ENCODE data around the gene MRPL2.
A peak's percentile ranks its signal among the peaks of the same experiment; 100 is the strongest.

Gene MRPL2

DNA sequence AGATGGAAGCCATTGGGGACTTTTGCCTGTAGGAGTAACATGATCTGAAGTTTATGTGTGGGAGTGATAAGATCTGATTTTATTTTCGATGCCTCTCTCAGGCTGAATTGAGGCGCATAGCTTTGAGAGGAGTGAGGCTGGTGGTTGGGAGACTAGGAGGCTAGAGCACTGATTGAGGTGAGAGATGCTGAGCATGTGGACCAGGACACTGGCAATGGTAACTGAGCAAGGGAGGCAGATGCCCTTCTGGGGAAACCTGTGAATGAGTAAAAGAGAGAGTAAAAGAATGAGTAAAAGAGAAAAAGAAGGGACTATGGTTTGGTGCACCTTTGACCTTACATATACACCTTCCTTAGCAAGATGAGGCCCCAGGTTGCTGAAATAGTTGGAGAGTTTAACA lies 34.8 kb downstream of the MRPL2 start:
- DNase-seq (ENCODE audit: insufficient read length, low spot score) (no peak), FAIRE-seq (no peak)

DNA sequence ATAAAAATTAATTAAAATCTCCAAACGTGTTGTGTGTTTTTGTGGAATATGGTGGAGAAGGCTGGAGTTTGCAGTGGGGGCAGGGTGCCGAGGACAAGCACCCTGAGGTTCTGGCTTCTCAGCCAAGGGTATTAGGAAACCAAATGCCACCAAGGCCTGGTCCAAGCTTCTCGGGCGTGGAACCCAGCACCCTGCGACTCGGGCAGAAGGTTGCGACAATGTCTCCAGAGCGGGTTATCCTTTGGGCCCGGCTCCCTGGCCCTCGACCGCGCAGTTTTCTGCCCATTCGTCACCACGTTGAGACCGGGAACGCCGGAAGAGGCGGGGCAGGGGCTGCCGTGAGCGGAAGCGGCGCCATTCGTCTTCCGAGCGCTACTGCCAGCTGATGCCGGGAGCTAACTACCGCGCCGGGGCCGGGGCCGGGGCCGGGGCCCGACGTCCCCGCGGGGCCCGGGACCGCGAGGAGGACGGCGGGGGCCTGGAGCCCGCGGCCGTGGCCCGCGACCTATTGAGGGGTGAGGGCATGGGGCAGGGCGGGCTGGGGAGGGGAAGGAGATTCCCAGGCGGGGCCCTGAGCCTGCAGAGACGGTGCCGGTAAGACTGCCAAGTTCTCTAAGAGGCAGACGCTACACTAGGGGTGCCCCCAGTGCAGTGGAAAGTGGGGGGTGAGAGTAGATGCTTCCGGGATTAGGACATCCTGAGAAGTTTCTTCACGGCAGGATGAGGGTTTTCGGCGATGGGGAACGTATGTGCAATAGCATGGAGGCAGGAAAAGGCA lies 37.8 kb downstream of the MRPL2 start, which contains the start of gene RRP36:
Gene RRP36, plus strand, starts transcription at position 354 of the 778 bp plus-strand sequence. Its CDS starts 32 bp downstream, at position 386.
- FAIRE-seq (peak; percentile 49), DNase-seq (ENCODE audit: insufficient read length, low spot score) (peak; percentile 82)

DNA sequence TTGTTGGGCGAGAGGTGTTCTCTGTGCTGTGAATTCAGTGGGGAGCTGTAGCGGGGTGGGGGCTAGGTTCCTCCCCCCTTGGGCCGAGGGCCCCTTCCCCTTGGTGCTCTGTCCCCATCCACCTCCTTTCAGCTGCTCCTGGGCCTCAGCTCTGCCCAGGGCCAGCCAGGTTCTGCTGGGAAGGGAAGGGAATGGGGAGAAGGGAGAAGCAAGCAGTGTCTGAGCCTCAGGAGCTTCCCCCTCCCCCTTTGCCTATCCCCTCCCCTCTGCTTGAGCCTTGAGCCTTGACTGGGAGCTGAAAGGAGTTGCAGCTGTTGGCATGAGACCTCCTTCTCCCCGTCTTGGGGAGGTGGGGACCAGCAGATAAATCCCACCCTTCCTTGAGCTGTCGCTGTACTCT lies 38.4 kb downstream of the MRPL2 start:
- DNase-seq (ENCODE audit: insufficient read length, low spot score) (no peak), FAIRE-seq (no peak)

DNA sequence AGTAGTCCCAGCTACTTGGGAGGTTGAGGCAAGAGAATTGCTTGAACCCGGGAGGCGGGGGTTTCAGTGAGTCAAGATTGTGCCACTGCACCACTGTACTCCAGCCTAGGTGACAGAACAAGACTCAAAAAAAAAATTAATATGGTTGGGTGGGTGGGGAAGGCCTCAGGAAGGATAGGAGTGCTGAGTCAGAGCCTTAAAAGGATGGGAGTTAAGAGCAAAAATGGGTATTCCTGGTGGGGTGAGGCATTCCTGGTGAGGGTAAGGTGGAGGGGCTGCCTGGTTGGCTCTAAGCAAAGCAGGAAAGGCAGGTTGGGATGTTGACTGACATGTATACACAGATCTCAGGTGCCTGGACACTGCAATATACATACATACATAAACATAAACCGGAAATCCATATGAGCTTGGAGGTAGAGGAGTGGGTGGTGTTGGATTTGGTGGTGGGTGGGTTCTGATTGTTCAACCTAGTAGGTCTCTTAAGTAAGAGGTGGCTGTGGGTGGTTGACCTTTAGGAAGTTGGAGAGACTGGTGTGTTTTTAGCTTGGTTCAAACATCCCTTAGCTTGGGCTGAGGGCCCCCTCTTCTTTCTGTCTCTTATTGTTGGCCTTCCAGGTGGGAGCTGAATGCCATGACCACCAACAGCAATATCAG lies 39.1 kb downstream of the MRPL2 start:
- no peak for DNase-seq (ENCODE audit: insufficient read length, low spot score)
- no peak for FAIRE-seq

DNA sequence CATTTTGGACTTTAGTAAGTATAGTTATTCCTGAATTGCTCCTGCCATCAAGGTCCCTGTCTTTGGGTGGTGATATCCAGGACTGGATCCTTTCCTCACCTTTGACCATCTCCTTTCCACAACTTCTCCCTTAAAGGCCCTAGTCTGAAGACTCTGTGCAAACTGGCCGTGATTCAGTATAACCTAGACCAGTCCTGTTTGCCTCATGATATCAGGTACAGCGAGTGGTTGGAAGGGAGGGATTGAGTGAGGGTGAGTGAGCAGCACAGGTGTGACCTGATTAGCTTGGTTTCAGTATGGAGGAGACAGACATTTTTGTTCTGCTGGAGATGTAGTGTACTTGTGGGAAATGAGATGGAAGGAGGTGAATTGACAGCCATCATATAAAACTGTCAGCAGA lies 40.1 kb downstream of the MRPL2 start:
- FAIRE-seq = no peak
- no peak for DNase-seq (ENCODE audit: insufficient read length, low spot score)

DNA sequence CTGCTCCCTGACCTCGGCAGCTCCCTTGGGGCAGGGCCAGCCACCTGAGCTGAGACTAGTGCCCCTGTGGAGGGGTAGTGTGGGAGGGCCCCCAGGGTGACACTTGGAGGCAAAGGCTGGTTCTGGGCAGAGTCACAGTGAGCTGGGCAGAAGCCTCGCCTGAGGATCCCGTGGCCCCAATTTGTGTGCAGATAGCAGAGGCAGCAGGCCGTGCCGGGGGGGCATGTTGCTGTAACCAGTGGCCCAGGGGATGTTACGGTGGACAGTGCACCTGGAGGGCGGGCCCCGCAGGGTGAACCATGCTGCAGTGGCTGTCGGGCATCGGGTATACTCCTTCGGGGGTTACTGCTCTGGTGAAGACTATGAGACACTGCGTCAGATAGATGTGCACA lies 42.3 kb downstream of the MRPL2 start:
- FAIRE-seq (no peak), DNase-seq (ENCODE audit: insufficient read length, low spot score) (no peak)

DNA sequence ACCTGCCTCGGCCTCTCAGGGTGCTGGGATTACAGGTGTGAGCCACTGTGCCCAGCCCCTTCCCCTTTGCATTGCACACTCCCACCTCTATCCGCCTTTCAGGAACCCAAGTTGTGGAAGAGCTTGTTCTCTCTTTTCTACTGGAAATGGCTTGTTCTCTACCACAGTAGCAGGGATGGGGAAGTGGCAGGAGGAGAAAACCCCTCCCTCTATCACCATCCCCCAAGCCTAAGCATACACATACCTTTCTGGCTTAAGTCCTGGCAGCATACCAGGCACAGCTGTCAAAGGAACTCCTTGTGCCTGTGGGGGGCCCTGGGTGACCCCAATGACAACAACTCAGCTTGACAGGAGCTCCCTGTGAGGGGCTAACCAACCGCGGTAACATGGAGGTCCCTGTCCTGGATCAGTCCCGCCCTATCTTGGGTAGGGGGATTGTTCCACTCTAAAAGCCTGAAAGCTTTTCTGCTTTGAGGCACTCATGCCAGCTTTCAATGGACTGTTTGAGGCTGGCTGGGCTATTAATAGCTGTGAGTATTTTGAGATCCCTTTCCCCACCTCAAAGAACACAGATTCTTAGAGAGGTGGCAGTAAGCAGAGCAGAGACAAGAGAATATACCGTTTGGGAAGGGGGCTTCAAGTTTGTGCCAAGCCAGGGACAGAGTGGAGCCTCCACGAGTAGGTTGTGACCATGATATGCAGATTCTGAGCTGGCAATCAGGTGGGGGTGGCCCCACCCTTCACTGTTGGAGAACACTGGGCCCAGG lies 42.9 kb downstream of the MRPL2 start:
- no peak for DNase-seq (ENCODE audit: insufficient read length, low spot score)
- no peak for FAIRE-seq

DNA sequence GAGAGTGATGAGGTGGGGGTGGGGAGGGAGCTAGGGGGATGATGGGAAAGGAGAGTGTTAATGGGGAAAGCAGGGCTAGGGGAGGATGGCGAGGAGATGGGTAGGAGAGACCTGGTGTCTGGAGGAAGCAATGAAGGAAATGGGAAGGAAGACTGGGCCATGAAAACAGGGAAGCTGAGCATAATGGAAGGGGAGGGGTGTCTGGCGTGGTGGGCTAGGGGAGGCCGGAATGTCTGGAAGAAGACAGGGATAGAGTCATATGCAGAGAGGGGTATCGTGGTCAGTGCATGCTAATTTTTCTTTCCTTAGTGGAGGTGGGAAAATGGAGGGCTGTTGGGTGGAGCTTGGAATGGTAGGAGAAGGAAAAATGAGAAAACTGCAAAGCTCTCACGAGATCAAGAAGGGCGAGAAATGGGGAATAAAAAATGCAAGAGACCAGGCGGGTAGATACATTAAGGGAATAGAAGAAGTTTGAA lies 44.8 kb downstream of the MRPL2 start:
- no peak for DNase-seq (ENCODE audit: insufficient read length, low spot score)

DNA sequence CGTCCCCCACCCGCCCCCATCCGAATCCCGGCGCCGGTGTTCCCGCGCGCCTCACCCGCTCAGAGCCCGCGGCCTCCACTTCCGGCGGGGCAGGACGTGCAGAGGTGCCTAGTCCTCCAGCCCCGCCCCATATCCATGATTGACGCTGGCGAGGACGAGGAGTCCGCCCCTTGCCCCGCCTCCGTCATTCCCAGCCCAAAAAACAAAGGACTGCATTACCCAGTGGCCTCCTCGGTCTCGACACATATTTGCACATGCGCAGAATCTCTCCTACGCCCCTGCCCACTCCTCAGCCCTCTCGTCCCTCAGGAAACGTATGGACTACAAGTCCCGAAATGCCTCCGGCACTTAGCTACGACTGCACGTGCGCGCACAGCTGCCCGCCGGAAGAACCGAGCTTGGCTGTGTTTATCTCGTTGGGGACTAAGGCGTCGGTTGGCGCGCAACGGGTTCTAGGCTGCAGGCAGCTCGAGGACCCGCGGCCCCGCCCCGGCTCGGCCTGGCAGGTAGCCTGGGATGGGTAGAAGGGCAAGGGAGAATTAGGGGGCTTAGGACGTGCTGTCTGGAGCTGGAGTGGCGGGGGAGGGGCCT lies 45.3 kb downstream of the MRPL2 start, which contains the start of the genes KLHDC3 and MEA1:
Gene KLHDC3, plus strand, starts transcription at position 407 of the 591 bp plus-strand sequence. CDS start 2,944 bp downstream, outside the sequence.
Gene MEA1, minus strand, starts transcription at position 104 of the 591 bp plus-strand sequence. CDS start 133 bp downstream, outside the sequence.
- FAIRE-seq = peak; percentile 98
- peak; percentile 96 for DNase-seq (ENCODE audit: insufficient read length, low spot score)

More for the DNA sequence above, 44.8 kb downstream of the MRPL2 start:
- no peak for FAIRE-seq

DNA sequence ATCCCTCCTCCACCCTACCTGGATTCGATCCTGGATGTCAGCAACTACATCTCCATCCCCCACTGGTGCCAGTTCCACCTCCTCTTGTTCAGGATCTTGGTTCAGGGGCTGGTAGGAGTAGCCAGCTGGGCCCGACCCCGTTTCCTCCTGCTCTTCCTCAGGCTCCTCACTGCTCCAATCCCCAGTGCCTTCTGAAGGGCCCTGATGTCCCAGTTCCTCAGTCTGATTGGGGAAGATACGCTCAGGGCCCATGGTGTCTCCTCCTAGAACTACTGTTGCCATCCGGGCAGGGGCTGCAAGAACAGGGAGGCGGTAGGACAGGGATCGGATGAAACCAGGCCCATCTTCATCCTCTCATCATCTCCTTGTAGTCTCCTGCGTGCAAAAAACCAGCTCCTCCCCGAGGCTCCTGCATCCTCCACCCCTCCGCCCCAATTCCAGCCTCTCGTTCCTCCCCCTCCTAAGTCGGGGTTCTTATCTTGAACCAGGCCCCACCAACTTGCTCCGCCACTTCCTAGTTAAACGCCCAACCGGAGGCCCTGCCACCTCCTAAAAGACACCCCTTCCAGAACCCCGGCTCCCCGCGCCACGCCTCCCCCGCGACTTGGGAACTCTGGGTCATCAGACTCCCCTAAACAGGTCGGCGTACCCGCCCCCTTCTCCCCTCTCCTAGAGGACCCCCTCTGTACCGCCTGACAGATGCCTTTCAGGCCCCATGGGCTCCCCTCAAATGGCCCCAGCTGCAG lies 46.0 kb downstream of the MRPL2 start:
- DNase-seq (ENCODE audit: insufficient read length, low spot score) (no peak), FAIRE-seq (no peak)

DNA sequence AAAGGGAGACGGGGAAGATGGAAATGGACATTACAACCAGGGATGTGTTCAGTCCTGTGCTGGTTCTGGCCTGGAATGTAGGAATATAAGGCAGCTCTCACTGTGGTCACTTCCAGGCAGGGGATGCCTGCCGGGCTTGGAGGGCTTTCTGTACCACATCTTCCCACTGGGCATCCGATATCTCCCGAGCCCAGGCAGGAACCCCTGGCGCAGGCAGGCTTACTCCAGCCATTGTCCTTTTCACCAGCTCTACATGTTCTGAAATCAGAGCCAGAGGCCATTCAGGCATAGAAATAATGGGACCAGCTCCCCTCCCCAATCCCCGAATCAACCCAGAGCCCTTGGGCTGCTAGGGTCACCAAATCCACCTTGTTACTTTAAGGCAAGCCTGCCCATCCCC lies 46.9 kb downstream of the MRPL2 start:
- FAIRE-seq = no peak
- no peak for DNase-seq (ENCODE audit: insufficient read length, low spot score)

DNA sequence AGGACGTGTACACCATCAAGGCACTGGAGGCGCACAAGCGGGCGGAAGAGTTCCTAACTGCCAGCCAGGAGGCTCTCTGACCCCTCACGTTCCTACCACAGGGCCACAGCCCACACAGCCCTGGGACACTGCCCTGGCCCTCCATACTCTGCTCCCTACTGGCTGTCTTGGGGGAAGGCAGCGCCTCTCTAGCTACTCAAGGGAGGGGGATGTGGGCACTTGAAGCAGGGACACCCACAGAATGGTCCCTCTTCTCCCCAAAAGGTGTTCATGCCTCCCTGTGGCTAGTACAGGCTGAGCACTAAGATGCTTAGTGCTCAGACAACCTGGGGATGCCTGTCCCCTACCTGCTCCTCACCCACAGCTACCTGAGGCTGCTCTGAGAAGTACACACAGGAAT lies 48.0 kb downstream of the MRPL2 start:
- DNase-seq (ENCODE audit: insufficient read length, low spot score) (no peak), FAIRE-seq (no peak)

DNA sequence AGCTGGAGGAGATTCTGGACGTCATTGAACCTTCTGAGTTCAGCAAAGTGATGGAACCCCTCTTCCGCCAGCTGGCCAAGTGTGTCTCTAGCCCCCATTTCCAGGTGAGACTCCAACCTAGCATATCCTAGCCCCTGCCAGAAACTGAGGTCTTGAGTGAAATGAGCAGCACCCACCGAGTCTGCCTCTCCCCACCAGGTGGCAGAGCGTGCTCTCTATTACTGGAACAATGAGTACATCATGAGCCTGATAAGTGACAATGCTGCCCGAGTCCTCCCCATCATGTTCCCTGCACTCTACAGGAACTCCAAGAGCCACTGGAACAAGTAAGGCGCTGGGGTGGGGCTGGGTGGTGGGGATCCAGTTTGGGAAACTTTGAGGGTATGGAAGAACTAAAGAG lies 50.1 kb downstream of the MRPL2 start:
- FAIRE-seq = no peak

DNA sequence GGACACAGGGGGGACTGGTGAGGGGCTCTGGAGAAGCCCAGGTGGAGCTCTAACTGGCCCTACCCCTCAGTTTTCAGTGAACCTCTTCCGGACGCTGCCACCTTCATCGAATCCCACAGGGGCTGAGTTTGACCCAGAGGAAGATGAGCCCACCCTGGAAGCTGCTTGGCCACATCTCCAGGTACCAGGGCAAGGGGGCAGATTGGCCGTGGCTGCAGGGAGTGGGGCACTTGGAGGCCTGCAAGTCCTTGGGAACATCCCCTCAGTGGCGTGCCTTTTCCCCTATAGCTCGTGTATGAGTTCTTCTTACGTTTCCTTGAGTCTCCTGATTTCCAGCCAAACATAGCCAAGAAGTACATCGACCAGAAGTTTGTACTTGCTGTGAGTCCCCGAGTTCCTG lies 52.1 kb downstream of the MRPL2 start:
- DNase-seq (ENCODE audit: insufficient read length, low spot score) (no peak), FAIRE-seq (no peak)

More for the DNA sequence above, 50.1 kb downstream of the MRPL2 start:
- DNase-seq (ENCODE audit: insufficient read length, low spot score) = no peak

DNA sequence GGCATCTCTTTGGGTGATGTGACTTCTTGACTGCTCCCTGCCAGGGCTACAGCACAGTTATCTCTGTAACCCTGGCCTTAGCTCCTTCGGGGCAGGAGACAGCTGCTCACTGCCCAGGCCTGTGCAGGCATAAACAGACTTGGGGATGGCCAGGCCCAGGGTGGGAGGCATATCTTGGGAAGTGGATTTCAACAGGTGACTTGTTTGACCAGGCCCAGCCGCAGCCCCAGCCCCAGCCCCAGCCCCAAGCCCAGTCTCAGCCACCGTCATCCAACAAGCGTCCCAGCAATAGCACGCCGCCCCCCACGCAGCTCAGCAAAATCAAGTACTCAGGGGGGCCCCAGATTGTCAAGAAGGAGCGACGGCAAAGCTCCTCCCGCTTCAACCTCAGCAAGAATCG lies 53.0 kb downstream of the MRPL2 start:
- DNase-seq (ENCODE audit: insufficient read length, low spot score) = no peak
- FAIRE-seq = no peak

DNA sequence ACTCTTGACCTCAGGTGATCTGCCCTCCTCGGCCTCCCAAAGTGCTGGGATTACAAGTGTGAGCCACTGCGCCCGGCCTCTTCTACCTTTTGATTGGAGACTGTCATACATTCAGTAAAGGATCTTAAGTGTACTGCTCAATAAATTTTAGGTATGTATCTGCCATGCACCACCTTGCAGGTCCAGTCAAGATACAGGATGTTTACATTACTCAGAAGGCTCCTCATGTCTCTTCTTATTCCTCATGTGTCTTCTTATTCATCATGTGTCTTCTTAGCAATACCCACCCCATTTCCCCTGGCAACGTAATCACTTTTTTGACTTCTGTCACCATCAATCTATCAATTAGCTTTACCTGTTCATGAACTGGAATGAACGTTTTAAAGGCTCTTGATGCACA lies 53.4 kb downstream of the MRPL2 start:
- no peak for FAIRE-seq
- no peak for DNase-seq (ENCODE audit: insufficient read length, low spot score)

Measured in GM19239 (cell line).